ENCODE results near the gene SUSD3. TPM values are rescaled to one million over a fixed set of nuclear protein-coding genes. Genes with fewer than 3 reads are reported as not detected.

SUSD3 gene
- total RNA-seq, 1 experiment from 2014 or later, result 11.9 TPM

- TF ChIP-seq, protein P1, sequence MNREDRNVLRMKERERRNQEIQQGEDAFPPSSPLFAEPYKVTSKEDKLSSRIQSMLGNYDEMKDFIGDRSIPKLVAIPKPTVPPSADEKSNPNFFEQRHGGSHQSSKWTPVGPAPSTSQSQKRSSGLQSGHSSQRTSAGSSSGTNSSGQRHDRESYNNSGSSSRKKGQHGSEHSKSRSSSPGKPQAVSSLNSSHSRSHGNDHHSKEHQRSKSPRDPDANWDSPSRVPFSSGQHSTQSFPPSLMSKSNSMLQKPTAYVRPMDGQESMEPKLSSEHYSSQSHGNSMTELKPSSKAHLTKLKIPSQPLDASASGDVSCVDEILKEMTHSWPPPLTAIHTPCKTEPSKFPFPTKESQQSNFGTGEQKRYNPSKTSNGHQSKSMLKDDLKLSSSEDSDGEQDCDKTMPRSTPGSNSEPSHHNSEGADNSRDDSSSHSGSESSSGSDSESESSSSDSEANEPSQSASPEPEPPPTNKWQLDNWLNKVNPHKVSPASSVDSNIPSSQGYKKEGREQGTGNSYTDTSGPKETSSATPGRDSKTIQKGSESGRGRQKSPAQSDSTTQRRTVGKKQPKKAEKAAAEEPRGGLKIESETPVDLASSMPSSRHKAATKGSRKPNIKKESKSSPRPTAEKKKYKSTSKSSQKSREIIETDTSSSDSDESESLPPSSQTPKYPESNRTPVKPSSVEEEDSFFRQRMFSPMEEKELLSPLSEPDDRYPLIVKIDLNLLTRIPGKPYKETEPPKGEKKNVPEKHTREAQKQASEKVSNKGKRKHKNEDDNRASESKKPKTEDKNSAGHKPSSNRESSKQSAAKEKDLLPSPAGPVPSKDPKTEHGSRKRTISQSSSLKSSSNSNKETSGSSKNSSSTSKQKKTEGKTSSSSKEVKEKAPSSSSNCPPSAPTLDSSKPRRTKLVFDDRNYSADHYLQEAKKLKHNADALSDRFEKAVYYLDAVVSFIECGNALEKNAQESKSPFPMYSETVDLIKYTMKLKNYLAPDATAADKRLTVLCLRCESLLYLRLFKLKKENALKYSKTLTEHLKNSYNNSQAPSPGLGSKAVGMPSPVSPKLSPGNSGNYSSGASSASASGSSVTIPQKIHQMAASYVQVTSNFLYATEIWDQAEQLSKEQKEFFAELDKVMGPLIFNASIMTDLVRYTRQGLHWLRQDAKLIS (CRISPR knock-in tag; IDR thresholded peaks at IDR 0.05; ENCODE audit: borderline replicate concordance), result no peak
- TF ChIP-seq CREB1 (CRISPR knock-in tag; IDR thresholded peaks at IDR 0.05) (no peak), FOXP1 (CRISPR knock-in tag; IDR thresholded peaks at IDR 0.05; ENCODE audit: borderline replicate concordance) (no peak), ZNF121 (CRISPR knock-in tag; IDR thresholded peaks at IDR 0.05) (no peak), ZBTB21 (CRISPR knock-in tag; IDR thresholded peaks at IDR 0.05; ENCODE audit: borderline replicate concordance) (no peak), MYBL2 (CRISPR knock-in tag; IDR thresholded peaks at IDR 0.05) (no peak), TEAD1 (CRISPR knock-in tag; IDR thresholded peaks at IDR 0.05) (no peak), CBFB (CRISPR knock-in tag; IDR thresholded peaks at IDR 0.05; ENCODE audit: low read depth) (no peak), GTF2I (CRISPR knock-in tag; conservative IDR thresholded peaks at IDR 0.05) (no peak)
- TF ChIP-seq, protein P2, sequence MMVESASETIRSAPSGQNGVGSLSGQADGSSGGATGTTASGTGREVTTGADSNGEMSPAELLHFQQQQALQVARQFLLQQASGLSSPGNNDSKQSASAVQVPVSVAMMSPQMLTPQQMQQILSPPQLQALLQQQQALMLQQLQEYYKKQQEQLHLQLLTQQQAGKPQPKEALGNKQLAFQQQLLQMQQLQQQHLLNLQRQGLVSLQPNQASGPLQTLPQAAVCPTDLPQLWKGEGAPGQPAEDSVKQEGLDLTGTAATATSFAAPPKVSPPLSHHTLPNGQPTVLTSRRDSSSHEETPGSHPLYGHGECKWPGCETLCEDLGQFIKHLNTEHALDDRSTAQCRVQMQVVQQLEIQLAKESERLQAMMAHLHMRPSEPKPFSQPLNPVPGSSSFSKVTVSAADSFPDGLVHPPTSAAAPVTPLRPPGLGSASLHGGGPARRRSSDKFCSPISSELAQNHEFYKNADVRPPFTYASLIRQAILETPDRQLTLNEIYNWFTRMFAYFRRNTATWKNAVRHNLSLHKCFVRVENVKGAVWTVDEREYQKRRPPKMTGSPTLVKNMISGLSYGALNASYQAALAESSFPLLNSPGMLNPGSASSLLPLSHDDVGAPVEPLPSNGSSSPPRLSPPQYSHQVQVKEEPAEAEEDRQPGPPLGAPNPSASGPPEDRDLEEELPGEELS (CRISPR knock-in tag; IDR thresholded peaks at IDR 0.05), result no peak
Observed at GRCh38 chr9:93105620-93106019, 47.1 kb downstream of the SUSD3 start (continued).

- no peak overlapping the region for H3K4me3 Mint-ChIP-seq
- H3K4me1 Mint-ChIP-seq, result peaks cover 7% of the 10 kb centered on the region; the same call in 1 of the 2 replicates
- H3K27me3 Mint-ChIP-seq (ENCODE audit: low read depth), result no peaks in the 10 kb centered on the region
- peaks cover 6% of the 10 kb centered on the region for H3K9me3 Mint-ChIP-seq
- DNase-seq (ENCODE audit: low spot score) (no peak), ATAC-seq (no peak)
- POLR2A ChIA-PET, result no interaction called here
- no peak for TF ChIP-seq E2F1 (CRISPR knock-in tag; IDR thresholded peaks at IDR 0.05)
- TF ChIP-seq, protein P3, sequence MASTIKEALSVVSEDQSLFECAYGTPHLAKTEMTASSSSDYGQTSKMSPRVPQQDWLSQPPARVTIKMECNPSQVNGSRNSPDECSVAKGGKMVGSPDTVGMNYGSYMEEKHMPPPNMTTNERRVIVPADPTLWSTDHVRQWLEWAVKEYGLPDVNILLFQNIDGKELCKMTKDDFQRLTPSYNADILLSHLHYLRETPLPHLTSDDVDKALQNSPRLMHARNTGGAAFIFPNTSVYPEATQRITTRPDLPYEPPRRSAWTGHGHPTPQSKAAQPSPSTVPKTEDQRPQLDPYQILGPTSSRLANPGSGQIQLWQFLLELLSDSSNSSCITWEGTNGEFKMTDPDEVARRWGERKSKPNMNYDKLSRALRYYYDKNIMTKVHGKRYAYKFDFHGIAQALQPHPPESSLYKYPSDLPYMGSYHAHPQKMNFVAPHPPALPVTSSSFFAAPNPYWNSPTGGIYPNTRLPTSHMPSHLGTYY (CRISPR knock-in tag; IDR thresholded peaks at IDR 0.05), result no peak
- TF ChIP-seq NR3C1 (CRISPR knock-in tag; conservative IDR thresholded peaks at IDR 0.05; ENCODE audit: low read depth), result no peak
- no peak for TF ChIP-seq SMAD3 (CRISPR knock-in tag; IDR thresholded peaks at IDR 0.05; ENCODE audit: borderline replicate concordance)
- peaks cover 5% of the 10 kb centered on the region for H3K36me3 Mint-ChIP-seq
- H3K27ac Mint-ChIP-seq, result no peak overlapping the region
- CTCF ChIA-PET, result interaction anchor here (0.6 to 3.3 kb wide), 12 partner anchors 11 to 153 kb away, joined by 3 to 15 read pairs (median 3); partner anchors contain the start of genes CARD19 and NINJ1
Observed at GRCh38 chr9:93107151-93107824, 48.8 kb downstream of the SUSD3 start.

- no peak for ATAC-seq
- H3K27ac Mint-ChIP-seq, result no peak overlapping the region
- no peak overlapping the region for H3K4me3 Mint-ChIP-seq
- ChIA-PET CTCF (interaction anchor here (0.5 to 3.3 kb wide), 12 partner anchors 12 to 195 kb away, joined by 3 to 15 read pairs (median 4); partner anchors contain the start of gene CARD19), POLR2A (no interaction called here)
- H3K27me3 Mint-ChIP-seq (ENCODE audit: low read depth), result no peaks in the 10 kb centered on the region
- H3K4me1 Mint-ChIP-seq, result peaks cover 7% of the 10 kb centered on the region; the same call in 1 of the 2 replicates
- H3K36me3 Mint-ChIP-seq, result 0 out of 2 replicates have a peak, but pooled peaks cover 2% of the 10 kb centered on the region
- no peak for DNase-seq (ENCODE audit: low spot score)
- H3K9me3 Mint-ChIP-seq, result peaks cover 3% of the 10 kb centered on the region; the same call in 1 of the 2 replicates
- TF ChIP-seq FOXP1 (CRISPR knock-in tag; IDR thresholded peaks at IDR 0.05; ENCODE audit: borderline replicate concordance), result no peak
- TF ChIP-seq, protein P4, sequence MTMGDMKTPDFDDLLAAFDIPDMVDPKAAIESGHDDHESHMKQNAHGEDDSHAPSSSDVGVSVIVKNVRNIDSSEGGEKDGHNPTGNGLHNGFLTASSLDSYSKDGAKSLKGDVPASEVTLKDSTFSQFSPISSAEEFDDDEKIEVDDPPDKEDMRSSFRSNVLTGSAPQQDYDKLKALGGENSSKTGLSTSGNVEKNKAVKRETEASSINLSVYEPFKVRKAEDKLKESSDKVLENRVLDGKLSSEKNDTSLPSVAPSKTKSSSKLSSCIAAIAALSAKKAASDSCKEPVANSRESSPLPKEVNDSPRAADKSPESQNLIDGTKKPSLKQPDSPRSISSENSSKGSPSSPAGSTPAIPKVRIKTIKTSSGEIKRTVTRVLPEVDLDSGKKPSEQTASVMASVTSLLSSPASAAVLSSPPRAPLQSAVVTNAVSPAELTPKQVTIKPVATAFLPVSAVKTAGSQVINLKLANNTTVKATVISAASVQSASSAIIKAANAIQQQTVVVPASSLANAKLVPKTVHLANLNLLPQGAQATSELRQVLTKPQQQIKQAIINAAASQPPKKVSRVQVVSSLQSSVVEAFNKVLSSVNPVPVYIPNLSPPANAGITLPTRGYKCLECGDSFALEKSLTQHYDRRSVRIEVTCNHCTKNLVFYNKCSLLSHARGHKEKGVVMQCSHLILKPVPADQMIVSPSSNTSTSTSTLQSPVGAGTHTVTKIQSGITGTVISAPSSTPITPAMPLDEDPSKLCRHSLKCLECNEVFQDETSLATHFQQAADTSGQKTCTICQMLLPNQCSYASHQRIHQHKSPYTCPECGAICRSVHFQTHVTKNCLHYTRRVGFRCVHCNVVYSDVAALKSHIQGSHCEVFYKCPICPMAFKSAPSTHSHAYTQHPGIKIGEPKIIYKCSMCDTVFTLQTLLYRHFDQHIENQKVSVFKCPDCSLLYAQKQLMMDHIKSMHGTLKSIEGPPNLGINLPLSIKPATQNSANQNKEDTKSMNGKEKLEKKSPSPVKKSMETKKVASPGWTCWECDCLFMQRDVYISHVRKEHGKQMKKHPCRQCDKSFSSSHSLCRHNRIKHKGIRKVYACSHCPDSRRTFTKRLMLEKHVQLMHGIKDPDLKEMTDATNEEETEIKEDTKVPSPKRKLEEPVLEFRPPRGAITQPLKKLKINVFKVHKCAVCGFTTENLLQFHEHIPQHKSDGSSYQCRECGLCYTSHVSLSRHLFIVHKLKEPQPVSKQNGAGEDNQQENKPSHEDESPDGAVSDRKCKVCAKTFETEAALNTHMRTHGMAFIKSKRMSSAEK (CRISPR knock-in tag; IDR thresholded peaks at IDR 0.05; ENCODE audit: borderline replicate concordance), result no peak
- TF ChIP-seq GTF2I (CRISPR knock-in tag; conservative IDR thresholded peaks at IDR 0.05), result no peak
Observed at GRCh38 chr9:93107825-93108161, 49.3 kb downstream of the SUSD3 start.
